ENCODE measurements around the gene DNAJC13.
"Not testable (repeated sequence)": the region's sequence is repeated elsewhere in the genome, so short reads cannot be mapped to it uniquely, and the experiment has no call there.

Gene DNAJC13

GRCh38 chr3:132386259-132386658, 31.0 kb upstream of the DNAJC13 start:
- Histone ChIP-seq H3K27me3 (ENCODE audit: control insufficient read depth in 1 of 2, insufficient read depth in 2 of 2, low read length in 2 of 2) (no peaks in the 10 kb centered on the region), H3K9me3 (ENCODE audit: low read length) (no peaks in the 10 kb centered on the region), H3K27ac (ENCODE audit: low read depth, low read length) (no peak overlapping the region), H3K4me1 (ENCODE audit: insufficient read depth, low read length) (no peaks in the 10 kb centered on the region), H3K4me3 (ENCODE audit: low read depth in 1 of 2, low read length in 2 of 2) (no peak overlapping the region), H3K9ac (ENCODE audit: low read length) (no peak overlapping the region), H3K36me3 (ENCODE audit: insufficient read depth, low read length) (no peaks in the 10 kb centered on the region)

GRCh38 chr3:132392675-132393074, 24.6 kb upstream of the DNAJC13 start:
- not testable (repeated sequence) for H3K36me3 ChIP-seq (ENCODE audit: insufficient read depth, low read length); H3K9ac ChIP-seq (ENCODE audit: low read length); H3K27ac ChIP-seq (ENCODE audit: low read depth, low read length); H3K9me3 ChIP-seq (ENCODE audit: low read length); H3K27me3 ChIP-seq (ENCODE audit: control insufficient read depth in 1 of 2, insufficient read depth in 2 of 2, low read length in 2 of 2); H3K4me3 ChIP-seq (ENCODE audit: low read depth in 1 of 2, low read length in 2 of 2); H3K4me1 ChIP-seq (ENCODE audit: insufficient read depth, low read length)

- Histone ChIP-seq H3K4me3 (ENCODE audit: low read depth in 1 of 2, low read length in 2 of 2) (no peak overlapping the region), H3K27ac (ENCODE audit: low read depth, low read length) (no peak overlapping the region), H3K9me3 (ENCODE audit: low read length) (no peaks in the 10 kb centered on the region), H3K27me3 (ENCODE audit: control insufficient read depth in 1 of 2, insufficient read depth in 2 of 2, low read length in 2 of 2) (no peaks in the 10 kb centered on the region), H3K9ac (ENCODE audit: low read length) (no peak overlapping the region), H3K4me1 (ENCODE audit: insufficient read depth, low read length) (no peaks in the 10 kb centered on the region), H3K36me3 (ENCODE audit: insufficient read depth, low read length) (no peaks in the 10 kb centered on the region)
These were observed 23.0 kb upstream of the DNAJC13 start for GRCh38 chr3:132394320-132394719.

- Histone ChIP-seq H3K9ac (ENCODE audit: low read length) (no peak overlapping the region), H3K36me3 (ENCODE audit: insufficient read depth, low read length) (no peaks in the 10 kb centered on the region), H3K9me3 (ENCODE audit: low read length) (no peaks in the 10 kb centered on the region), H3K4me3 (ENCODE audit: low read depth in 1 of 2, low read length in 2 of 2) (no peak overlapping the region), H3K27ac (ENCODE audit: low read depth, low read length) (no peak overlapping the region), H3K27me3 (ENCODE audit: control insufficient read depth in 1 of 2, insufficient read depth in 2 of 2, low read length in 2 of 2) (no peaks in the 10 kb centered on the region), H3K4me1 (ENCODE audit: insufficient read depth, low read length) (no peaks in the 10 kb centered on the region)
These were observed 22.2 kb upstream of the DNAJC13 start for GRCh38 chr3:132395126-132395525.

GRCh38 chr3:132396255-132396654, 21.0 kb upstream of the DNAJC13 start:
- H3K4me1 ChIP-seq (ENCODE audit: insufficient read depth, low read length): no peaks in the 10 kb centered on the region
- no peaks in the 10 kb centered on the region for H3K9me3 ChIP-seq (ENCODE audit: low read length)
- H3K27ac ChIP-seq (ENCODE audit: low read depth, low read length): no peak overlapping the region
- H3K4me3 ChIP-seq (ENCODE audit: low read depth in 1 of 2, low read length in 2 of 2): no peak overlapping the region
- no peaks in the 10 kb centered on the region for H3K27me3 ChIP-seq (ENCODE audit: control insufficient read depth in 1 of 2, insufficient read depth in 2 of 2, low read length in 2 of 2)
- no peaks in the 10 kb centered on the region for H3K36me3 ChIP-seq (ENCODE audit: insufficient read depth, low read length)
- H3K9ac ChIP-seq (ENCODE audit: low read length): no peak overlapping the region

DNA sequence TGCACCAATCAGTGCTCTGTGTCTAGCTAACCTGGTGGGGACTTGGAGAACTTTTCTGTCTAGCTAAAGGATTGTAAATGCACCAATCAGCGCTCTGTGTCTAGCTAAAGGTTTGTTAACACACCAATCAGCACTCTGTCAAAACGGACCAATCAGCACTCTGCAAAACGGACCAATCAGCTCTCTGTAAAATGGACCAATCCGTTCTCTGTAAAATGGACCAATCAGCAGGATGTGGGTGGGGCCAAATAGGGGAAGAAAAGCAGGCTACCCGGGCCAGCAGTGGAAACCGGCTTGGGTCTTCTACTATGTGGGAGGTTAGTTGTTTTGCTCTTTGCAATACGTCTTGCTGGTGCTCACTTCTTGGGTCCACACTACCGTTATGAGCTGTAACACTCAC, 20.5 kb upstream of the DNAJC13 start:
- not testable (repeated sequence) for H3K27ac ChIP-seq (ENCODE audit: low read depth, low read length); H3K27me3 ChIP-seq (ENCODE audit: control insufficient read depth in 1 of 2, insufficient read depth in 2 of 2, low read length in 2 of 2); H3K9ac ChIP-seq (ENCODE audit: low read length); H3K4me1 ChIP-seq (ENCODE audit: insufficient read depth, low read length); H3K4me3 ChIP-seq (ENCODE audit: low read depth in 1 of 2, low read length in 2 of 2); H3K9me3 ChIP-seq (ENCODE audit: low read length); H3K36me3 ChIP-seq (ENCODE audit: insufficient read depth, low read length)

DNA sequence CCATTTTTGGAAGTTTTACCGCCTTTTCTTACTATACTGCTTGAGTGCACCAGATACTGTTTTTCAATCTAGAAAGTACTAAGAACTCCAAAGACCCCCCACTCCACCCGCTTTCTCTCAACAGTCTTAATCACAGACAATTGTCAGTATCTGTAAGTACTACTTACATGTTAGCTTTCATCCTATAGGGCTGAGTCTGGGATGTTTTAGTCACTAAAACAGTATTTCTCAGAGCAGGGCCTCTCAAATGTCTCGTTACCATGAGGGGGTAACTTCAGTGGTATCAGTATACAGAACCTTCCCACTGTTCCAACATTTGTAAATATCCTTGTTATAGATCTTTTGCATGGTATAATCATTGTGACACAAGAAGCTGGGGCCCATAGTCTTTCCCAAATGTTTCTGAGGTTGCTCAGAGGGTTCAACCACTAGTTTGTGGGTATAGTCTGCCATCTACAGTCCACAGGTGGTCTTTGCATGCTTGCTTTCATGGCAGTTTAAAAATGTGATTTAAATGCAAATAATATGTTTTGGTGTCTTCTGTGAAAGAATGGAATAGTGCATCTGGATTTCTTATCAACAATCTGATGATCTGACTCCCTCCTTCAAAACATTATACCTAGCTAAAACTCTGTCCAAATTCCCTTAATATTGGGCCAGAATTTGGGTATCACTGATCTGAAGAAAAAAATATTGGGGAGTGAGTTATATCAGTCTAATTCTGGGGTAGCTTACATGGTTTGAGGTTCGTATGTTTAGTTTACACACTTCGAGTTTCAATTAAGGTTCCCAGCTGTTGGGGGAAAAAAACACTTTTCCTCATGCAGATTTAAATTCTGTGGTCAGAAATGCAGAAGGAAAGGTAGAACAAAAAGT, 18.0 kb upstream of the DNAJC13 start:
- H3K27me3 ChIP-seq (ENCODE audit: control insufficient read depth in 1 of 2, insufficient read depth in 2 of 2, low read length in 2 of 2): no peaks in the 10 kb centered on the region
- H3K4me1 ChIP-seq (ENCODE audit: insufficient read depth, low read length): no peaks in the 10 kb centered on the region
- H3K4me3 ChIP-seq (ENCODE audit: low read depth in 1 of 2, low read length in 2 of 2): no peak overlapping the region
- no peak overlapping the region for H3K27ac ChIP-seq (ENCODE audit: low read depth, low read length)
- no peaks in the 10 kb centered on the region for H3K9me3 ChIP-seq (ENCODE audit: low read length)
- H3K36me3 ChIP-seq (ENCODE audit: insufficient read depth, low read length): no peaks in the 10 kb centered on the region
- H3K9ac ChIP-seq (ENCODE audit: low read length): no peak overlapping the region

DNA sequence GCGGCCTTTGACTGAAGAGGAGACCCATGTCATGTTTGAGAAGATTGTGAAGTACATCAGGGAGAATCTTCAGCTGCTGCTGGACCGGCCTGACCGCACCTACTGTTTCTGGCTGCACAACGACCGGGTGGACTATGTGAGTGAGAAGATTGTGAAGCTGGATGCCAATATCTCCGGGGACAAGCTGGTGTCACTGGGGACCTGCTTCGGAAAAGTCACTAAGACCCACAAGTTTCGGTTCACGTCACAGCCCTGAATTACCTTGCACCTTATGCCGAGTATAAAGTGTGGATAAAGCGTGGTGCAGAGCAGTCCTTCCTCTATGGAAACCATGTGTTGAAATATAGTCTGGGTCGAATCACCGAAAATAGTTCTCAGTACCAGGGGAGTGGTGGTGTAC, 16.0 kb upstream of the DNAJC13 start:
- Histone ChIP-seq H3K4me3 (ENCODE audit: low read depth in 1 of 2, low read length in 2 of 2) (no peak overlapping the region), H3K9ac (ENCODE audit: low read length) (no peak overlapping the region), H3K36me3 (ENCODE audit: insufficient read depth, low read length) (no peaks in the 10 kb centered on the region), H3K9me3 (ENCODE audit: low read length) (no peaks in the 10 kb centered on the region), H3K4me1 (ENCODE audit: insufficient read depth, low read length) (peaks cover 8% of the 10 kb centered on the region), H3K27ac (ENCODE audit: low read depth, low read length) (no peak overlapping the region), H3K27me3 (ENCODE audit: control insufficient read depth in 1 of 2, insufficient read depth in 2 of 2, low read length in 2 of 2) (no peaks in the 10 kb centered on the region)

DNA sequence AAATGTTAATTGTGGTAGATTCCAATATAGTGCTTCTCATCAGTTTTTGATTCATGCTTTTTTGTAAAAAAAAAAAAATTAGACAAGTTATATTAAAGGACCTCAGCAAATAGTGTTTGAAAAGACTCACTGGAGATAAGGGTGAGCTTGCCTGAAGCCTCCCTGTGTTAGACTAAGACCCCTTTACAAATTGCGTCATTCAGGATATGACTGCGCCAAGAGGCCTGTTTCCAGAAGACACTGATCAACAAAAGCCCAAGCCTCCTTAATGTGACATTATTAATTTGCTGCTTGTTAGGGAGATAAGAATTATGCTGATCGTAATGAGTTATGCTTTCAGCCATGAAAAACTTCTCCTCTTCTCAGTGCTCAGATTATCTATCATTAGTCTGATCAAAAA, 13.0 kb upstream of the DNAJC13 start:
- Histone ChIP-seq H3K27ac (ENCODE audit: low read depth, low read length) (no peak overlapping the region), H3K9me3 (ENCODE audit: low read length) (no peaks in the 10 kb centered on the region), H3K4me3 (ENCODE audit: low read depth in 1 of 2, low read length in 2 of 2) (no peak overlapping the region), H3K9ac (ENCODE audit: low read length) (no peak overlapping the region), H3K4me1 (ENCODE audit: insufficient read depth, low read length) (peaks cover 8% of the 10 kb centered on the region), H3K27me3 (ENCODE audit: control insufficient read depth in 1 of 2, insufficient read depth in 2 of 2, low read length in 2 of 2) (no peaks in the 10 kb centered on the region), H3K36me3 (ENCODE audit: insufficient read depth, low read length) (no peaks in the 10 kb centered on the region)

DNA sequence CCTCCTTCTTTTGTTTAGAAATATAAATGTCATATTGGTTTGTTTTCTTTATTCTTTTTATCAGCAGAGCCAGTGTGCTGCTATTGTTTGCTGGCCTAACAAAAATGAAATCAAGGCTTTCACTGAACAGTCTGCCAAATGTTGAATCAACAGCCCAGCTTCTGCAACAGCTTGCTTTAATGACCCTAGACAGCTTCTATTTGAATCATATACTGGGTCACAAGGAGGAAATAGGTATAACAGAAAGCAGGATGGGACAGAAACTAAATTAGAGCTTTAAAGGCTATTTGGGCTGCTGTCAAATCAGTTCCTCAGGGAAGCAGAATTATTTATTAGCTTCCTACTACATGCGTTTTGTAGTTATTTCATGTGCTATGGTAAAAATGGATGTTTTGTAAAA, 12.1 kb upstream of the DNAJC13 start:
- H3K9ac ChIP-seq (ENCODE audit: low read length): no peak overlapping the region
- no peak overlapping the region for H3K4me3 ChIP-seq (ENCODE audit: low read depth in 1 of 2, low read length in 2 of 2)
- no peaks in the 10 kb centered on the region for H3K36me3 ChIP-seq (ENCODE audit: insufficient read depth, low read length)
- H3K4me1 ChIP-seq (ENCODE audit: insufficient read depth, low read length): peaks cover 8% of the 10 kb centered on the region
- no peak overlapping the region for H3K27ac ChIP-seq (ENCODE audit: low read depth, low read length)
- H3K27me3 ChIP-seq (ENCODE audit: control insufficient read depth in 1 of 2, insufficient read depth in 2 of 2, low read length in 2 of 2): no peaks in the 10 kb centered on the region
- no peaks in the 10 kb centered on the region for H3K9me3 ChIP-seq (ENCODE audit: low read length)

DNA sequence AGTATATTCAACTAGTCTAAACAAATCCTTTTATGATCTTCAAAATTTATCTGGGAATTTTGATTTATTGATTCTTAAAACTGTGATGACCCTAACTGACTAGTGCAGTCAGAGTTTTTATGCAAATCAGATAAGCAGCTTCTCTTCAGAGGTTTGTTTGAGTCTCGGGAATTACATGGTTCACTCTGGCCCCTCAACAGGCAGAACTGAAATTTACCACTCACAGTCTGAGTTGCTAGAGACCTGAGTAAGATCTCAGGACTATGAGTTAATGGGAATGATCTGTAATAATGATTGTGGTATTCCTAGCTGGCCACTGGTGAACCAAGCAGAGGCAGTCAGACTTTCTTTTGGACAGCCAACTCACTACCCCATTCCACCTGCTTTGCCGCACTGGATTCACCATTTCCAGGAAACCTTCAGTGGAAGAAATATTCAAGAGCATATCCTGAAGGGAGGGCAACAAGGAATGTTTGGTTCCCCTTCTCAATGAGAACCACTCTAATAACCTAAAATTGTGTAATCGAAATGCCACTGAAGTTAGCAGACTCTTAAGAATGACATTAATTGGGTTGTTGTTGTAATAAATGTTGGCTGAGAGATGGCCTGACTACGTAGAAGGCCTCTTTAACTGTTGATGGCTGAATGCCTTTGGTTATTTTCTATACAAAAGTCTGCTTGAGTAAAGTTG, 11.5 kb upstream of the DNAJC13 start:
- Histone ChIP-seq H3K9ac (ENCODE audit: low read length) (no peak overlapping the region), H3K27ac (ENCODE audit: low read depth, low read length) (no peak overlapping the region)

DNA sequence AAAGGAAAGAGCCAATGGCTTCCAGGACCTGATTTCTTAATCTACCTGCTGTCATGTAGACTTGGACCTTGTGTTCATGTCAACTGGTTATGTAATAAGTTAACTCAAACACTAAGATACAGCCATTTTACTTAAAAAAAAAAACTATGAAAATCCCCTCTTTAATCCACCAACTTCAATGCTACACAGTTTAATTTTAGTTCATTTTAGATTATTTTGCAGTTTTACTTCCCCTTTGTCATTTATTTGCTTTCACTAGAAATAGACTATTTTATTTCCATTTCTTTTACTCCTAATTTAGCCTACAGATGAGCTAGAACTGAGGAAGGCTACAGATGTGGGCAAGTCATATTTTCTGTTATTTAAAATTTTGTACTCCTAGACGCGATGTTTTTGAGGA, 10.7 kb upstream of the DNAJC13 start:
- Histone ChIP-seq H3K27me3 (ENCODE audit: control insufficient read depth in 1 of 2, insufficient read depth in 2 of 2, low read length in 2 of 2) (no peaks in the 10 kb centered on the region), H3K36me3 (ENCODE audit: insufficient read depth, low read length) (no peaks in the 10 kb centered on the region), H3K4me3 (ENCODE audit: low read depth in 1 of 2, low read length in 2 of 2) (no peak overlapping the region), H3K4me1 (ENCODE audit: insufficient read depth, low read length) (peaks cover 8% of the 10 kb centered on the region), H3K9ac (ENCODE audit: low read length) (no peak overlapping the region), H3K9me3 (ENCODE audit: low read length) (no peaks in the 10 kb centered on the region), H3K27ac (ENCODE audit: low read depth, low read length) (no peak overlapping the region)

More for the DNA sequence above, 11.5 kb upstream of the DNAJC13 start:
- Histone ChIP-seq H3K9me3 (ENCODE audit: low read length) (no peaks in the 10 kb centered on the region), H3K27me3 (ENCODE audit: control insufficient read depth in 1 of 2, insufficient read depth in 2 of 2, low read length in 2 of 2) (no peaks in the 10 kb centered on the region), H3K4me3 (ENCODE audit: low read depth in 1 of 2, low read length in 2 of 2) (no peak overlapping the region), H3K36me3 (ENCODE audit: insufficient read depth, low read length) (no peaks in the 10 kb centered on the region), H3K4me1 (ENCODE audit: insufficient read depth, low read length) (peaks cover 8% of the 10 kb centered on the region)

Data from muscle layer of colon (tissue), 2 donors.